GM19372 (cell line): ENCODE results near the gene RASL12.
"Not testable (repeated sequence)": the region's sequence is repeated elsewhere in the genome, so short reads cannot be mapped to it uniquely, and the experiment has no call there.

Experiments used
- ATAC-seq: cut with Tn5 transposase; IDR thresholded peaks from one replicate; pipeline ENCODE4 v1.9.1; 2021; ENCODE audit warnings: mild to moderate bottlenecking, low read depth, moderate library complexity; ENCODE audit not compliant: unreplicated experiment

RASL12 gene

GRCh38 chr15:65067645-65068402 is at the start of gene RASL12:
TSS of gene RASL12 (minus strand) at chr15:65067991. CDS start at chr15:65067835, 156 bp downstream.
- ATAC-seq = no peak

GRCh38 chr15:65115542-65115941 is 47.8 kb upstream of the RASL12 start:
- ATAC-seq = no peak

GRCh38 chr15:65115086-65115485 is 47.3 kb upstream of the RASL12 start, which contains the start of gene UBAP1L:
TSS of gene UBAP1L (minus strand) at chr15:65115200. CDS start at chr15:65106215, 8,985 bp downstream.
- ATAC-seq = no peak

- no peak for ATAC-seq
Measured at GRCh38 chr15:65110676-65111292, 43.0 kb upstream of the RASL12 start.

GRCh38 chr15:65106011-65106590 is 38.3 kb upstream of the RASL12 start:
- no peak for ATAC-seq

- no peak for ATAC-seq
Measured at GRCh38 chr15:65105038-65105437, 37.2 kb upstream of the RASL12 start.

- no peak for ATAC-seq
Measured at GRCh38 chr15:65102912-65103311, 35.1 kb upstream of the RASL12 start.

- no peak for ATAC-seq
Measured at GRCh38 chr15:65101891-65102708, 34.3 kb upstream of the RASL12 start.

GRCh38 chr15:65101411-65101890 is 33.7 kb upstream of the RASL12 start:
- no peak for ATAC-seq

GRCh38 chr15:65100442-65100841 is 32.7 kb upstream of the RASL12 start:
- ATAC-seq = no peak

- ATAC-seq = not testable (repeated sequence)
Measured at GRCh38 chr15:65099801-65100200, 32.0 kb upstream of the RASL12 start.

GRCh38 chr15:65099336-65099735 is 31.5 kb upstream of the RASL12 start:
- no peak for ATAC-seq

GRCh38 chr15:65097651-65098263 is 30.0 kb upstream of the RASL12 start:
- ATAC-seq = no peak

- ATAC-seq = no peak
Measured at GRCh38 chr15:65096481-65097385, 28.9 kb upstream of the RASL12 start.

GRCh38 chr15:65095747-65096104 is 27.9 kb upstream of the RASL12 start:
- no peak for ATAC-seq

- no peak for ATAC-seq
Measured at GRCh38 chr15:65095011-65095746, 27.4 kb upstream of the RASL12 start.

GRCh38 chr15:65094294-65094995 is 26.7 kb upstream of the RASL12 start:
- no peak for ATAC-seq

- not testable (repeated sequence) for ATAC-seq
Measured at GRCh38 chr15:65093793-65094170, 26.0 kb upstream of the RASL12 start.
